ENCODE data around the gene TYW3.

The TYW3 gene

GRCh38 chr1:74771913-74772515 is 39.1 kb downstream of the TYW3 start:
- DNase-seq (ENCODE audit: low read depth), result peak; percentile 56
- no peak overlapping the region for H3K4me3 ChIP-seq (ENCODE audit: low read length)
- TF ChIP-seq, protein P1, sequence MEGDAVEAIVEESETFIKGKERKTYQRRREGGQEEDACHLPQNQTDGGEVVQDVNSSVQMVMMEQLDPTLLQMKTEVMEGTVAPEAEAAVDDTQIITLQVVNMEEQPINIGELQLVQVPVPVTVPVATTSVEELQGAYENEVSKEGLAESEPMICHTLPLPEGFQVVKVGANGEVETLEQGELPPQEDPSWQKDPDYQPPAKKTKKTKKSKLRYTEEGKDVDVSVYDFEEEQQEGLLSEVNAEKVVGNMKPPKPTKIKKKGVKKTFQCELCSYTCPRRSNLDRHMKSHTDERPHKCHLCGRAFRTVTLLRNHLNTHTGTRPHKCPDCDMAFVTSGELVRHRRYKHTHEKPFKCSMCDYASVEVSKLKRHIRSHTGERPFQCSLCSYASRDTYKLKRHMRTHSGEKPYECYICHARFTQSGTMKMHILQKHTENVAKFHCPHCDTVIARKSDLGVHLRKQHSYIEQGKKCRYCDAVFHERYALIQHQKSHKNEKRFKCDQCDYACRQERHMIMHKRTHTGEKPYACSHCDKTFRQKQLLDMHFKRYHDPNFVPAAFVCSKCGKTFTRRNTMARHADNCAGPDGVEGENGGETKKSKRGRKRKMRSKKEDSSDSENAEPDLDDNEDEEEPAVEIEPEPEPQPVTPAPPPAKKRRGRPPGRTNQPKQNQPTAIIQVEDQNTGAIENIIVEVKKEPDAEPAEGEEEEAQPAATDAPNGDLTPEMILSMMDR (IDR thresholded peaks at IDR 0.05; ENCODE audit: insufficient read depth, low read depth, low read length, missing control alignments), result peak; percentile 68

- no peak for DNase-seq (ENCODE audit: low read depth)
- H3K4me3 ChIP-seq (ENCODE audit: low read length), result no peak overlapping the region
- TF ChIP-seq, protein P1 (IDR thresholded peaks at IDR 0.05; ENCODE audit: insufficient read depth, low read depth, low read length, missing control alignments), result no peak
These were observed 40.0 kb downstream of the TYW3 start for GRCh38 chr1:74772945-74773344.

- H3K4me3 ChIP-seq (ENCODE audit: low read length), result no peak overlapping the region
- TF ChIP-seq, protein P1 (IDR thresholded peaks at IDR 0.05; ENCODE audit: insufficient read depth, low read depth, low read length, missing control alignments), result no peak
- no peak for DNase-seq (ENCODE audit: low read depth)
These were observed 40.6 kb downstream of the TYW3 start for GRCh38 chr1:74773582-74773981.

GRCh38 chr1:74775735-74776134 is 42.8 kb downstream of the TYW3 start:
- TF ChIP-seq, protein P1 (IDR thresholded peaks at IDR 0.05; ENCODE audit: insufficient read depth, low read depth, low read length, missing control alignments), result no peak
- H3K4me3 ChIP-seq (ENCODE audit: low read length), result no peak overlapping the region
- DNase-seq (ENCODE audit: low read depth), result no peak

- H3K4me3 ChIP-seq (ENCODE audit: low read length), result no peak overlapping the region
- TF ChIP-seq, protein P1 (IDR thresholded peaks at IDR 0.05; ENCODE audit: insufficient read depth, low read depth, low read length, missing control alignments), result no peak
- DNase-seq (ENCODE audit: low read depth), result no peak
These were observed 44.6 kb downstream of the TYW3 start for GRCh38 chr1:74777525-74777924.

DNA sequence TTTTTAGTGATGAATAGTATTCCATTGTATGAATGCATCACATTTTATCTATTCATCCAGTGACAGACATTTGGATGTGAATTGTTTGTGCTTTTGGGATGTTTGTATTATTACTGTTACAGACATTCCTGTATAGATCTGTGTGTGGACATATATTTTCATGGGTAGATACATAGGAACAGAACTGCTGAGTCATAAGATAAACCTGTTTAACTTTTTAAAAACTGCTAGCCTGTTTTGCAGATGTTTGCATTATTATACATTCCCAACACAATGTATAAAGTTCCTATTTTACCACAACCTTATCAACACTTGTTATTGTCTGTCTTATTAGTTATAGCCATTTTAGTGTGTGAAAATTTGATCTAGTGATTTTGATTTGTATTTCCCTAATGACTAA is 46.8 kb downstream of the TYW3 start:
- no peak overlapping the region for H3K4me3 ChIP-seq (ENCODE audit: low read length)
- TF ChIP-seq, protein P1 (IDR thresholded peaks at IDR 0.05; ENCODE audit: insufficient read depth, low read depth, low read length, missing control alignments), result no peak

DNA sequence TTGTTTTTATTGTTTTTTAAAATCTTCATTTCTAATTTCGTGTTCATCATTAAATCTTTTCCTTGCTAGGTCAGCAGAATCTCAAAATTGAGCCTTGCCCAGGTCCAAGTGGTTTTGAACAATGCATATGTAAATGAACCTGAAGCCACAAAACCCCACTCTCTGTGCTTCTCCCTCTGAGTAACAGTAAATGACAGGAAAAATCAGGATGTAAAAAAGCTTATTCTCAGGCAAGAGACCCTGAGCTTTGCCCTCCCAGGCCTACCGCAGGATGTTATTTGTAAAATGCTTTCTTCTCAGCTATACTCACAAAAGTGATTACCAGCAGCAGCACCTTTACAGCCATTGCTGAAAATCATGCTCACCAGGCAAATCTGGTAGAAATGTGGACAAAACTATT is 47.6 kb downstream of the TYW3 start:
- TF ChIP-seq, protein P1 (IDR thresholded peaks at IDR 0.05; ENCODE audit: insufficient read depth, low read depth, low read length, missing control alignments), result no peak
- H3K4me3 ChIP-seq (ENCODE audit: low read length), result no peak overlapping the region
- no peak for DNase-seq (ENCODE audit: low read depth)

More for the DNA sequence above, 46.8 kb downstream of the TYW3 start:
- no peak for DNase-seq (ENCODE audit: low read depth)
